Chondrocyte (in vitro differentiated cells): ENCODE measurements around the gene ZNF787. TPM values are rescaled to one million over a fixed set of nuclear protein-coding genes. Genes with fewer than 3 reads are reported as not detected.

ENCODE experiments used
- DNase-seq: peaks from one replicate; pipeline ENCODE4 v3.0.0; 2021; ENCODE audit warnings: mixed read lengths, low spot score
- H3K27ac Mint-ChIP-seq: one replicate; pipeline ENCODE4 v1.8.0; 2021; ENCODE audit warnings: mild to moderate bottlenecking, moderate library complexity, mixed read lengths; ENCODE audit not compliant: unreplicated experiment
- H3K27me3 Mint-ChIP-seq: 2 replicates; pipeline ENCODE4 v1.8.0; 2021; ENCODE audit warnings: low read depth, mixed read lengths
- H3K36me3 Mint-ChIP-seq: 2 replicates; pipeline ENCODE4 v1.8.0; 2021; ENCODE audit warnings: low read depth, mixed read lengths
- H3K4me1 Mint-ChIP-seq: 2 replicates; pipeline ENCODE4 v1.8.0; 2021; ENCODE audit warnings: low read depth, mild to moderate bottlenecking, mixed read lengths
- H3K4me3 Mint-ChIP-seq: one replicate; pipeline ENCODE4 v1.8.0; 2021; ENCODE audit warnings: mild to moderate bottlenecking, moderate library complexity, mixed read lengths; ENCODE audit not compliant: unreplicated experiment
- H3K9me3 Mint-ChIP-seq: 2 replicates; pipeline ENCODE4 v1.8.0; 2021; ENCODE audit warnings: low read depth, mixed read lengths
- total RNA-seq: library from RNA; stranded (reverse); gene quantifications from 3 replicates; pipeline ENCODE4 v1.2.1, GENCODE V29; 2021
- TF ChIP-seq, protein P1 (sequence below): fragments of 200-600 bp; sonication (generic); IDR thresholded peaks from 2 replicates; pipeline ENCODE4 v1.5.0; 2021; ENCODE audit warnings: antibody characterized with exemption, mild to moderate bottlenecking, moderate library complexity

The ZNF787 gene
- total RNA-seq, 1 donor from 2014 or later = 26.5 TPM

DNA sequence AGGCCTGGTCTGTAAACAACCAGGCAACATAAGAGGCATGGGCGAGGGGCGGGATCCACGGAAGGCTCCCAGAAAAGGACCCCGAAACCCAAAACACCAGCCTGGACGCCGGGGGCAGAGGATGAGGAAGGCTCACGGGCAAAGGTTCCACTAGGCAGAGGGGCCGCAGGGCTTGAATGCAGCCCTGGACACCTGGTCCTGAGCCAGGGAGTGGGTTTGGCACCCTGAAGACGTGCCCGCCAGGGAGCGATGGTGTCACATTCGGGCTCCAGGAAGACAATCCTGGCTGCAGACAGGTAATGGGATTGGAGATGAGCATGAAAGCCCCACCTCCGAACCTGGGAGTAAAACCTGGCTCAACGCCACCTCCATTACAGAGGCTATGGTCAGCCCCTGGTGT, 31.8 kb downstream of the ZNF787 start:
- H3K27me3 Mint-ChIP-seq = no peaks in the 10 kb centered on the region
- TF ChIP-seq, protein P1, sequence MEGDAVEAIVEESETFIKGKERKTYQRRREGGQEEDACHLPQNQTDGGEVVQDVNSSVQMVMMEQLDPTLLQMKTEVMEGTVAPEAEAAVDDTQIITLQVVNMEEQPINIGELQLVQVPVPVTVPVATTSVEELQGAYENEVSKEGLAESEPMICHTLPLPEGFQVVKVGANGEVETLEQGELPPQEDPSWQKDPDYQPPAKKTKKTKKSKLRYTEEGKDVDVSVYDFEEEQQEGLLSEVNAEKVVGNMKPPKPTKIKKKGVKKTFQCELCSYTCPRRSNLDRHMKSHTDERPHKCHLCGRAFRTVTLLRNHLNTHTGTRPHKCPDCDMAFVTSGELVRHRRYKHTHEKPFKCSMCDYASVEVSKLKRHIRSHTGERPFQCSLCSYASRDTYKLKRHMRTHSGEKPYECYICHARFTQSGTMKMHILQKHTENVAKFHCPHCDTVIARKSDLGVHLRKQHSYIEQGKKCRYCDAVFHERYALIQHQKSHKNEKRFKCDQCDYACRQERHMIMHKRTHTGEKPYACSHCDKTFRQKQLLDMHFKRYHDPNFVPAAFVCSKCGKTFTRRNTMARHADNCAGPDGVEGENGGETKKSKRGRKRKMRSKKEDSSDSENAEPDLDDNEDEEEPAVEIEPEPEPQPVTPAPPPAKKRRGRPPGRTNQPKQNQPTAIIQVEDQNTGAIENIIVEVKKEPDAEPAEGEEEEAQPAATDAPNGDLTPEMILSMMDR = no peak
- H3K4me1 Mint-ChIP-seq = peaks cover 8% of the 10 kb centered on the region
- H3K27ac Mint-ChIP-seq = no peak overlapping the region
- peaks cover 10% of the 10 kb centered on the region for H3K36me3 Mint-ChIP-seq
- no peak for DNase-seq
- H3K4me3 Mint-ChIP-seq = no peak overlapping the region
- H3K9me3 Mint-ChIP-seq = peaks cover 8% of the 10 kb centered on the region

GRCh38 chr19:56088497-56089215, 32.4 kb downstream of the ZNF787 start:
- peaks cover 8% of the 10 kb centered on the region for H3K4me1 Mint-ChIP-seq
- H3K27me3 Mint-ChIP-seq = no peaks in the 10 kb centered on the region
- H3K9me3 Mint-ChIP-seq = peaks cover 8% of the 10 kb centered on the region
- TF ChIP-seq, protein P1 = no peak
- peaks cover 9% of the 10 kb centered on the region for H3K36me3 Mint-ChIP-seq
- no peak overlapping the region for H3K27ac Mint-ChIP-seq
- no peak overlapping the region for H3K4me3 Mint-ChIP-seq
- DNase-seq = no peak

GRCh38 chr19:56087647-56088496, 33.2 kb downstream of the ZNF787 start:
- Mint-ChIP-seq H3K27me3 (no peaks in the 10 kb centered on the region), H3K9me3 (peaks cover 2% of the 10 kb centered on the region)

GRCh38 chr19:56086671-56087430, 34.2 kb downstream of the ZNF787 start:
- TF ChIP-seq, protein P1 = no peak
- Mint-ChIP-seq H3K4me1 (peaks cover 10% of the 10 kb centered on the region), H3K4me3 (no peak overlapping the region), H3K27ac (no peak overlapping the region), H3K27me3 (no peaks in the 10 kb centered on the region), H3K9me3 (no peaks in the 10 kb centered on the region), H3K36me3 (peaks cover 5% of the 10 kb centered on the region)
- no peak for DNase-seq

More at GRCh38 chr19:56087647-56088496, 33.2 kb downstream of the ZNF787 start:
- peaks cover 5% of the 10 kb centered on the region for H3K36me3 Mint-ChIP-seq
- peaks cover 8% of the 10 kb centered on the region for H3K4me1 Mint-ChIP-seq
- peak; percentile 94 for DNase-seq
- TF ChIP-seq, protein P1 = no peak
- H3K4me3 Mint-ChIP-seq = no peak overlapping the region
- no peak overlapping the region for H3K27ac Mint-ChIP-seq
